ENCODE data around the gene PAF1. TPM values are rescaled to one million over a fixed set of nuclear protein-coding genes. Genes with fewer than 3 reads are reported as not detected.

PAF1 gene
- total RNA-seq, 1 donor: 33.2 TPM

- DNase-seq (ENCODE audit: low read depth): peak; percentile 78
- peak overlapping the region; percentile 88 for H3K4me3 ChIP-seq (ENCODE audit: low read depth, low read length)
- TF ChIP-seq CTCF (IDR thresholded peaks at IDR 0.05; ENCODE audit: insufficient read depth, low read depth, low read length): no peak
Measured at GRCh38 chr19:39409208-39410016, 18.5 kb upstream of the PAF1 start.

- TF ChIP-seq CTCF (IDR thresholded peaks at IDR 0.05; ENCODE audit: insufficient read depth, low read depth, low read length): no peak
- peak overlapping the region; percentile 88 for H3K4me3 ChIP-seq (ENCODE audit: low read depth, low read length)
- DNase-seq (ENCODE audit: low read depth): peak; percentile 74
Measured at GRCh38 chr19:39408392-39409207, 17.7 kb upstream of the PAF1 start.

GRCh38 chr19:39407660-39408391 is 16.9 kb upstream of the PAF1 start:
- peak; percentile 25 for DNase-seq (ENCODE audit: low read depth)
- H3K4me3 ChIP-seq (ENCODE audit: low read depth, low read length): peak overlapping the region; percentile 88
- no peak for TF ChIP-seq CTCF (IDR thresholded peaks at IDR 0.05; ENCODE audit: insufficient read depth, low read depth, low read length)

- TF ChIP-seq CTCF (IDR thresholded peaks at IDR 0.05; ENCODE audit: insufficient read depth, low read depth, low read length): no peak
- peak overlapping the region; percentile 88 for H3K4me3 ChIP-seq (ENCODE audit: low read depth, low read length)
Measured at GRCh38 chr19:39407410-39407659, 16.4 kb upstream of the PAF1 start.

GRCh38 chr19:39406656-39407409 is 15.9 kb upstream of the PAF1 start, which contains the start of gene ZFP36:
TSS of gene ZFP36 (plus strand) at chr19:39406847. CDS start at chr19:39406905, 58 bp downstream.
- peak; percentile 90 for DNase-seq (ENCODE audit: low read depth)
- H3K4me3 ChIP-seq (ENCODE audit: low read depth, low read length): peak within 1 kb of the TSS; percentile 88
- no peak for TF ChIP-seq CTCF (IDR thresholded peaks at IDR 0.05; ENCODE audit: insufficient read depth, low read depth, low read length)

More at GRCh38 chr19:39407410-39407659, 16.4 kb upstream of the PAF1 start:
- no peak for DNase-seq (ENCODE audit: low read depth)

Data from fibroblast of villous mesenchyme (primary cell).